GM23248 (cell line): ENCODE measurements around the gene ITGA4. TPM values are rescaled to one million over a fixed set of nuclear protein-coding genes. Genes with fewer than 3 reads are reported as not detected.

Source experiments
- DNase-seq: peaks from one replicate; pipeline ENCODE4 v3.0.0-alpha.2; 2015
- H2AFZ ChIP-seq: fragments of 200-600 bp; sonication (generic); 2 replicates; pipeline ENCODE4 v1.6.1; 2016; ENCODE audit warnings: antibody characterized with exemption
- H3F3A ChIP-seq: fragments of 200-600 bp; sonication (generic); 2 replicates; pipeline ENCODE4 v1.6.1; 2016; ENCODE audit warnings: mild to moderate bottlenecking, antibody characterized with exemption, mixed run types; ENCODE audit not compliant: insufficient read depth
- H3K27ac ChIP-seq: fragments of 200-600 bp; sonication (generic); 2 replicates; pipeline ENCODE4 v1.5.1; 2016; ENCODE audit warnings: mild to moderate bottlenecking
- H3K27me3 ChIP-seq: fragments of 200-600 bp; sonication (generic); replicated peaks from 2 replicates; pipeline ENCODE4 v1.6.1; 2016; ENCODE audit warnings: mild to moderate bottlenecking; ENCODE audit not compliant: insufficient read depth
- H3K36me3 ChIP-seq: fragments of 200-600 bp; sonication (generic); 2 replicates; pipeline ENCODE4 v1.6.1; 2016; ENCODE audit warnings: low read depth, mild to moderate bottlenecking
- H3K4me1 ChIP-seq: fragments of 200-600 bp; sonication (generic); 2 replicates; pipeline ENCODE4 v1.6.1; 2016; ENCODE audit warnings: mild to moderate bottlenecking; ENCODE audit not compliant: insufficient read depth
- H3K4me2 ChIP-seq: fragments of 200-600 bp; sonication (generic); one replicate; pipeline ENCODE4 v1.6.1; 2016; ENCODE audit warnings: mild to moderate bottlenecking; ENCODE audit not compliant: unreplicated experiment
- H3K4me3 ChIP-seq: fragments of 200-600 bp; sonication (generic); 2 replicates; pipeline ENCODE4 v1.5.1; 2016; ENCODE audit warnings: mild to moderate bottlenecking
- H3K79me2 ChIP-seq: fragments of 200-600 bp; sonication (generic); 2 replicates; pipeline ENCODE4 v1.6.1; 2016; ENCODE audit warnings: mild to moderate bottlenecking; ENCODE audit not compliant: insufficient read depth
- H3K9ac ChIP-seq: fragments of 200-600 bp; sonication (generic); 2 replicates; pipeline ENCODE4 v1.6.1; 2016; ENCODE audit warnings: mild to moderate bottlenecking
- H3K9me2 ChIP-seq: fragments of 200-600 bp; sonication (generic); 2 replicates; pipeline ENCODE4 v1.6.1; 2016; ENCODE audit warnings: mixed run types, mild to moderate bottlenecking, moderate library complexity; ENCODE audit not compliant: insufficient read depth
- H3K9me3 ChIP-seq: fragments of 200-600 bp; sonication (generic); one replicate; pipeline ENCODE4 v1.6.1; 2017; ENCODE audit warnings: low read depth
- H4K20me1 ChIP-seq: fragments of 200-600 bp; sonication (generic); 2 replicates; pipeline ENCODE4 v1.6.0; 2016; ENCODE audit not compliant: insufficient read depth
- EZH2 ChIP-seq: fragments of 200-600 bp; sonication (generic); IDR thresholded peaks from 2 replicates; pipeline ENCODE4 v1.6.1; 2018; ENCODE audit warnings: antibody characterized with exemption, mild to moderate bottlenecking; ENCODE audit not compliant: insufficient read depth, poor library complexity, severe bottlenecking
- EZH2phosphoT487 ChIP-seq: fragments of 200-600 bp; sonication (generic); IDR thresholded peaks from 2 replicates; pipeline ENCODE4 v1.6.1; 2018; ENCODE audit warnings: antibody characterized with exemption, moderate library complexity, mild to moderate bottlenecking, low read depth; ENCODE audit not compliant: insufficient read depth
- WGBS, 2 experiments: methylation state at CpG; one replicate each; pipeline ENCODE4 v1.1.6; 2015 to 2017; ENCODE audit warnings: low lambda C conversion rate in 2 of 2, low coverage in 1 of 2; ENCODE audit errors: missing lambda C conversion rate in 2 of 2; 5-methylcytosine and 5-hydroxymethylcytosine counted together
- in situ Hi-C: fragments of 300-500 bp; cut with MboI; formaldehyde crosslinking; loops from 2 replicates; pipeline ENCODE4 v1.15.0; 2020
- polyA plus RNA-seq: library from polyadenylated mRNA; unstranded; fragments of >200 nt; fragmentation: Nextera tagmentation; extraction: Ambion mirVana; gene quantifications from 2 replicates; pipeline ENCODE4 v1.2.1, GENCODE V29; 2016
- total RNA-seq: library from RNA; depleted of rRNA; stranded (reverse); fragments of >200 nt; shearing (Covaris generic); gene quantifications from 2 replicates; pipeline ENCODE4 v1.2.3, GENCODE V29; 2014; rRNA removed

The ITGA4 gene
- total RNA-seq (33.3 and 40.0 TPM in 2 replicates), polyA plus RNA-seq (25.9 and 26.3 TPM in 2 replicates)

GRCh38 chr2:181457121-181457740 is at the start of gene ITGA4:
TSS of gene ITGA4 (plus strand) at chr2:181457386. CDS start at chr2:181457655, 269 bp downstream.
- Histone ChIP-seq H3K9me2 (no peaks in the 10 kb centered on the region), H3K4me3 (peak within 1 kb of the TSS; percentile 91), H4K20me1 (no peaks in the 10 kb centered on the region), H3K27me3 (no peaks in the 10 kb centered on the region), H3K79me2 (no peaks in the 10 kb centered on the region), H3K9ac (peak within 1 kb of the TSS; percentile 82), H3K36me3 (no peaks in the 10 kb centered on the region), H3K4me2 (peak within 1 kb of the TSS; percentile 94), H3K4me1 (peaks cover 22% of the 10 kb centered on the region), H2AFZ (peak within 1 kb of the TSS; percentile 99), H3K9me3 (no peaks in the 10 kb centered on the region), H3F3A (peaks cover 22% of the 10 kb centered on the region), H3K27ac (peak within 1 kb of the TSS; percentile 26)
- TF ChIP-seq EZH2phosphoT487 (no peak), EZH2 (no peak)
- WGBS, 2 experiments, result 0 to 1% methylated on average over 42 to 51 of the region's 67 CpGs
- in situ Hi-C loops, result loop anchor here (5.0 to 10.0 kb wide), 2 partner anchors 350 to 1332 kb away; no protein-coding TSS in a partner anchor
- DNase-seq, result peak; percentile 91

GRCh38 chr2:181408861-181409260 is 48.3 kb upstream of the ITGA4 start:
- H3K9ac ChIP-seq, result no peak overlapping the region
- no peak overlapping the region for H3K4me2 ChIP-seq
- no peaks in the 10 kb centered on the region for H3K4me1 ChIP-seq
- no peaks in the 10 kb centered on the region for H3K79me2 ChIP-seq
- in situ Hi-C loops, result no loop called here
- no peak overlapping the region for H3K27ac ChIP-seq
- H3K36me3 ChIP-seq, result no peaks in the 10 kb centered on the region
- no peaks in the 10 kb centered on the region for H4K20me1 ChIP-seq
- 35 to 43% methylated on average over 2 of the region's 2 CpGs for WGBS, 2 experiments
- no peaks in the 10 kb centered on the region for H3K27me3 ChIP-seq
- H2AFZ ChIP-seq, result no peak overlapping the region
- no peak overlapping the region for H3K4me3 ChIP-seq
- H3K9me3 ChIP-seq, result no peaks in the 10 kb centered on the region
- H3K9me2 ChIP-seq, result no peaks in the 10 kb centered on the region
- no peaks in the 10 kb centered on the region for H3F3A ChIP-seq
- DNase-seq, result no peak
- no peak for TF ChIP-seq EZH2
- no peak for TF ChIP-seq EZH2phosphoT487

- no peaks in the 10 kb centered on the region for H3K9me3 ChIP-seq
- H4K20me1 ChIP-seq, result no peaks in the 10 kb centered on the region
- no peaks in the 10 kb centered on the region for H3F3A ChIP-seq
- H3K9ac ChIP-seq, result no peak overlapping the region
- H3K27ac ChIP-seq, result no peak overlapping the region
- 42 to 43% methylated on average over 5 of the region's 5 CpGs for WGBS, 2 experiments
- no peaks in the 10 kb centered on the region for H3K4me1 ChIP-seq
- H3K79me2 ChIP-seq, result no peaks in the 10 kb centered on the region
- H3K9me2 ChIP-seq, result no peaks in the 10 kb centered on the region
- DNase-seq, result no peak
- no peak overlapping the region for H3K4me3 ChIP-seq
- in situ Hi-C loops, result no loop called here
- no peak overlapping the region for H3K4me2 ChIP-seq
- no peaks in the 10 kb centered on the region for H3K27me3 ChIP-seq
- no peaks in the 10 kb centered on the region for H3K36me3 ChIP-seq
- H2AFZ ChIP-seq, result no peak overlapping the region
- TF ChIP-seq EZH2phosphoT487, result no peak
- TF ChIP-seq EZH2, result no peak
Observed at GRCh38 chr2:181411105-181411849, 45.9 kb upstream of the ITGA4 start.

GRCh38 chr2:181419129-181419855 is 37.9 kb upstream of the ITGA4 start:
- Histone ChIP-seq H4K20me1 (no peaks in the 10 kb centered on the region), H3K27ac (no peak overlapping the region), H3K27me3 (no peaks in the 10 kb centered on the region), H2AFZ (no peak overlapping the region), H3K4me2 (no peak overlapping the region), H3K4me1 (no peaks in the 10 kb centered on the region), H3K4me3 (no peak overlapping the region), H3K9me2 (no peaks in the 10 kb centered on the region), H3F3A (no peaks in the 10 kb centered on the region), H3K9ac (no peak overlapping the region), H3K36me3 (no peaks in the 10 kb centered on the region), H3K9me3 (no peaks in the 10 kb centered on the region), H3K79me2 (no peaks in the 10 kb centered on the region)
- DNase-seq, result no peak
- WGBS, 2 experiments, result 77 to 84% methylated on average over 8 of the region's 8 CpGs
- TF ChIP-seq EZH2phosphoT487, result no peak
- TF ChIP-seq EZH2, result no peak
- in situ Hi-C loops, result no loop called here
